Endothelial cell of umbilical vein (primary cell): ENCODE measurements around the gene STXBP5. TPM values are rescaled to one million over a fixed set of nuclear protein-coding genes. Genes with fewer than 3 reads are reported as not detected.

Experiments used
- BruUV-seq: library from RNA; stranded (reverse); fragments of 400-500 nt; replicated peaks from 2 replicates; lab custom pipeline; 2021; lab: Mats Ljungman, UMichigan
- CTCF ChIA-PET: fragments of 300-600, 350-600 bp; sonication (Branson Sonifier 250); formaldehyde crosslinking; loops from one replicate; lab custom pipeline; 2021; ENCODE audit warnings: antibody characterized with exemption, inconsistent platforms; lab: Charles Lee
- POLR2A ChIA-PET: fragments of 300-600, 350-600 bp; sonication (Branson Sonifier 250); formaldehyde crosslinking; loops from one replicate; lab custom pipeline; 2021; ENCODE audit warnings: antibody characterized with exemption, inconsistent platforms; lab: Charles Lee
- DNase-seq: peaks from one replicate; pipeline ENCODE4 v3.0.0-alpha.2; 2011; ENCODE audit warnings: low read depth, low spot score
- FAIRE-seq: peaks from 2 replicates; lab custom pipeline; 2011; peaks lifted over from hg19 to GRCh38; lab: Jason Lieb, UNC
- H2AFZ ChIP-seq: 2 replicates; pipeline ENCODE4 v1.6.0; 2012; ENCODE audit warnings: low read depth, low read length, control low read depth, inconsistent platforms
- H3K27ac ChIP-seq: 2 replicates; pipeline ENCODE4 v1.5.1; 2011; ENCODE audit warnings: low read depth, mild to moderate bottlenecking, control low read depth, low read length, moderate library complexity; ENCODE audit not compliant: insufficient read depth
- H3K27me3 ChIP-seq, 2 experiments: 2 replicates each; pipeline versions ENCODE4 v1.6.0 to v1.6.1; 2011; ENCODE audit warnings: low read length in 2 of 2, mixed read lengths in 1 of 2; ENCODE audit not compliant: control insufficient read depth in 2 of 2, insufficient read depth in 2 of 2
- H3K36me3 ChIP-seq, 2 experiments: 2 replicates in 1 of 2; 3 replicates in 1 of 2; pipeline ENCODE4 v1.5.1; 2011; ENCODE audit warnings: low read length in 2 of 2, mild to moderate bottlenecking in 1 of 2, moderate library complexity in 1 of 2; ENCODE audit not compliant: control insufficient read depth in 2 of 2, insufficient read depth in 2 of 2; ENCODE audit errors: extremely low read depth in 1 of 2
- H3K4me1 ChIP-seq: 3 replicates; pipeline ENCODE4 v1.5.1; 2011; ENCODE audit warnings: mild to moderate bottlenecking, low read length; ENCODE audit not compliant: control insufficient read depth, insufficient read depth; ENCODE audit errors: extremely low read depth
- H3K4me2 ChIP-seq: 2 replicates; pipeline ENCODE4 v1.6.1; 2011; ENCODE audit warnings: low read length, control low read depth, mixed read lengths; ENCODE audit not compliant: insufficient read depth
- H3K4me3 ChIP-seq, 3 experiments: fragments of 200-600 bp in 1 of 3; sonication (generic), shearing (Covaris generic) in 1 of 3; replicated peaks in 1 of 3; 2 replicates each; pipeline ENCODE4 v1.5.1; 2011 to 2016; ENCODE audit warnings: control low read depth in 3 of 3, low read length in 3 of 3, mild to moderate bottlenecking in 2 of 3, inconsistent platforms in 1 of 3, low read depth in 1 of 3, moderate library complexity in 1 of 3; ENCODE audit not compliant: insufficient read depth in 1 of 3
- H3K79me2 ChIP-seq: 2 replicates; pipeline ENCODE4 v1.6.0; 2012; ENCODE audit warnings: low read length, inconsistent platforms; ENCODE audit not compliant: control insufficient read depth, insufficient read depth
- H3K9ac ChIP-seq: replicated peaks from 2 replicates; pipeline ENCODE3; 2011; ENCODE audit warnings: low read length, control low read depth; ENCODE audit not compliant: insufficient read depth; ENCODE audit errors: extremely low read depth
- H3K9me1 ChIP-seq: replicated peaks from 3 replicates; pipeline ENCODE4 v1.6.0; 2011; ENCODE audit warnings: mild to moderate bottlenecking, low read length; ENCODE audit not compliant: control insufficient read depth, insufficient read depth; ENCODE audit errors: extremely low read depth
- H3K9me3 ChIP-seq: replicated peaks from 2 replicates; pipeline ENCODE4 v1.5.1; 2012; ENCODE audit warnings: low read length, inconsistent platforms; ENCODE audit not compliant: control insufficient read depth, insufficient read depth
- H4K20me1 ChIP-seq: replicated peaks from 2 replicates; pipeline ENCODE3; 2011; ENCODE audit warnings: mild to moderate bottlenecking, low read length; ENCODE audit not compliant: control insufficient read depth, insufficient read depth; ENCODE audit errors: extremely low read depth
- EZH2 ChIP-seq: IDR thresholded peaks from 2 replicates; pipeline ENCODE4 v1.6.1; 2012; ENCODE audit warnings: borderline replicate concordance, low read depth, mild to moderate bottlenecking, moderate library complexity, low read length, inconsistent platforms; ENCODE audit not compliant: severe bottlenecking
- FOS ChIP-seq: IDR thresholded peaks from 2 replicates; pipeline ENCODE4 v1.6.1; 2011; ENCODE audit warnings: mild to moderate bottlenecking, low read length, moderate library complexity, borderline replicate concordance; ENCODE audit not compliant: insufficient read depth
- GATA2 ChIP-seq: IDR thresholded peaks from 2 replicates; pipeline ENCODE4 v1.7.0; 2011; ENCODE audit warnings: low read depth, mild to moderate bottlenecking, moderate library complexity, mixed read lengths, low read length; ENCODE audit not compliant: insufficient read length, insufficient read depth
- JUN ChIP-seq: IDR thresholded peaks from 2 replicates; pipeline ENCODE4 v1.6.1; 2011; ENCODE audit warnings: borderline replicate concordance, low read depth; ENCODE audit not compliant: insufficient read length, insufficient read depth
- MYC ChIP-seq: IDR thresholded peaks from one replicate; pipeline ENCODE4 v1.6.1; 2011; ENCODE audit warnings: mild to moderate bottlenecking, low read depth, low read length
- POLR2A ChIP-seq: IDR thresholded peaks from 2 replicates; pipeline ENCODE4 v1.6.1; 2012; ENCODE audit warnings: low read depth, mild to moderate bottlenecking, control low read depth, low read length
- POLR2AphosphoS5 ChIP-seq: IDR thresholded peaks from 2 replicates; pipeline ENCODE4 v1.6.1; 2012; ENCODE audit warnings: low read depth, mild to moderate bottlenecking, control low read depth, low read length, moderate library complexity; ENCODE audit not compliant: insufficient read depth
- dilution Hi-C: fragments of 300-500 bp; cut with MboI; formaldehyde crosslinking; loops from one replicate; pipeline ENCODE4 v1.15.0; 2019; ENCODE audit warnings: low sequenced_read_pairs; ENCODE audit not compliant: extremely low pct_ligation_motif_present
- intact Hi-C: fragments of 100-400 bp; cut with micrococcal nuclease; formaldehyde crosslinking; loops from one replicate; pipeline ENCODE4 v1.10.0; 2022
- polyA plus RNA-seq, 4 experiments: library from polyadenylated mRNA; depleted of rRNA in 3 of 4; stranded (reverse) in 3 of 4; unstranded in 1 of 4; fragments of >200 nt; gene quantifications; 2 replicates each; pipeline versions ENCODE4 v1.2.1 to v1.2.3, GENCODE V29; 2011 to 2012; ENCODE audit warnings: missing spikeins in 1 of 4
- total RNA-seq: library from RNA; stranded (reverse); gene quantifications from 2 replicates; pipeline ENCODE4 v1.2.3, GENCODE V29; 2021
- TF ChIP-seq, protein P1 (sequence below): IDR thresholded peaks from 2 replicates; pipeline ENCODE4 v1.6.1; 2011; ENCODE audit not compliant: insufficient read depth, insufficient read length
- TF ChIP-seq, protein P2 (sequence below), 2 donors: IDR thresholded peaks; 1 replicate in 1 of 2; 2 replicates in 1 of 2; pipeline ENCODE4 v1.5.1; 2011; ENCODE audit warnings: low read length in 2 of 2, mild to moderate bottlenecking in 2 of 2, moderate library complexity in 2 of 2, control low read depth in 1 of 2, inconsistent platforms in 1 of 2, low read depth in 1 of 2; ENCODE audit not compliant: insufficient read depth in 1 of 2; ENCODE audit errors: extremely low read depth in 1 of 2

The STXBP5 gene
- total and polyA plus RNA-seq, 2 donors (not counting 3 experiments of a cell fraction or from before 2014, with no cell fraction given) = 7.1 to 21.8 TPM

DNA sequence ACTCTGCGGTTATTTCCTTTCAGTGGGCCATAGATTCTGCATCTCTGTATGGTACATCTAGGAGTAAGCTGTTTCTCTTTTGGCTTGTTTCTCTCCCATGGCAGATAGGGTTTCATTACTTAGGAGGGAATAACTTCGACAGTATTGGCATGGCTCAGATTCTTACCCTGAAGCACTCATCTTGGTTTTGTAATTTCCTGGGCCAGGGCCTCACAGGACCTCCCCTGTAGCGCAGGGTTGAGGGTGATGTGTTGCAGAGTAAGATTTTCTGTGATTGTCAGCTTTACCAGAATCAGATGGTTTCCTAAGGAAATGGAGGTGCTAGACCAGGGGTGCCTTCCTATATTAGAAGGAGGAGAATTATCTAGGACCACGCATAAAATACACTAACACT lies 78.3 kb downstream of the STXBP5 start:
- POLR2A ChIA-PET = no interaction called here
- dilution Hi-C loops = no loop called here
- Histone ChIP-seq H3K9me1 (no peaks in the 10 kb centered on the region), H3K4me3 (no peak overlapping the region), H3K9ac (no peak overlapping the region), H2AFZ (no peak overlapping the region), H3K27ac (no peak overlapping the region), H3K79me2 (no peaks in the 10 kb centered on the region), H3K4me1 (peaks cover 4% of the 10 kb centered on the region), H3K27me3 (no peaks in the 10 kb centered on the region), H3K4me2 (no peak overlapping the region), H3K36me3 (no peaks in the 10 kb centered on the region), H3K9me3 (no peaks in the 10 kb centered on the region), H4K20me1 (no peaks in the 10 kb centered on the region)
- no peak for FAIRE-seq
- no TSS peak for BruUV-seq
- no peak for DNase-seq
- TF ChIP-seq GATA2 (no peak), POLR2AphosphoS5 (no peak), JUN (no peak), EZH2 (no peak), POLR2A (no peak), FOS (no peak), MYC (no peak)
- TF ChIP-seq, protein P1, sequence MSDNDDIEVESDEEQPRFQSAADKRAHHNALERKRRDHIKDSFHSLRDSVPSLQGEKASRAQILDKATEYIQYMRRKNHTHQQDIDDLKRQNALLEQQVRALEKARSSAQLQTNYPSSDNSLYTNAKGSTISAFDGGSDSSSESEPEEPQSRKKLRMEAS = no peak
- TF ChIP-seq, protein P2, sequence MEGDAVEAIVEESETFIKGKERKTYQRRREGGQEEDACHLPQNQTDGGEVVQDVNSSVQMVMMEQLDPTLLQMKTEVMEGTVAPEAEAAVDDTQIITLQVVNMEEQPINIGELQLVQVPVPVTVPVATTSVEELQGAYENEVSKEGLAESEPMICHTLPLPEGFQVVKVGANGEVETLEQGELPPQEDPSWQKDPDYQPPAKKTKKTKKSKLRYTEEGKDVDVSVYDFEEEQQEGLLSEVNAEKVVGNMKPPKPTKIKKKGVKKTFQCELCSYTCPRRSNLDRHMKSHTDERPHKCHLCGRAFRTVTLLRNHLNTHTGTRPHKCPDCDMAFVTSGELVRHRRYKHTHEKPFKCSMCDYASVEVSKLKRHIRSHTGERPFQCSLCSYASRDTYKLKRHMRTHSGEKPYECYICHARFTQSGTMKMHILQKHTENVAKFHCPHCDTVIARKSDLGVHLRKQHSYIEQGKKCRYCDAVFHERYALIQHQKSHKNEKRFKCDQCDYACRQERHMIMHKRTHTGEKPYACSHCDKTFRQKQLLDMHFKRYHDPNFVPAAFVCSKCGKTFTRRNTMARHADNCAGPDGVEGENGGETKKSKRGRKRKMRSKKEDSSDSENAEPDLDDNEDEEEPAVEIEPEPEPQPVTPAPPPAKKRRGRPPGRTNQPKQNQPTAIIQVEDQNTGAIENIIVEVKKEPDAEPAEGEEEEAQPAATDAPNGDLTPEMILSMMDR (IDR thresholded peaks at IDR 0.05; ENCODE audit: extremely low read depth in 1 of 2, insufficient read depth in 1 of 2, low read depth in 1 of 2, low read length in 2 of 2) = no peak
- intact Hi-C loops = no loop called here
- CTCF ChIA-PET = interaction anchor here (0.9 to 1.4 kb wide), 5 partner anchors 8 to 425 kb away, joined by 3 read pairs; no protein-coding TSS in a partner anchor
